Stimulated activated CD4-positive, alpha-beta T cell treated with anti-CD3 and anti-CD28 coated beads, Interleukin-4, amount 100 ng/mL, for 48 hours (primary cell): ENCODE measurements around the gene CRACR2B.

Source experiments
- DNase-seq, 2 donors: peaks; one replicate each; pipeline ENCODE4 v3.0.0-alpha.2; 2020; ENCODE audit warnings: low read depth in 2 of 2

CRACR2B gene

GRCh38 chr11:826227-826621 is 1.5 kb upstream of the CRACR2B start:
- no peak for DNase-seq

- no peak for DNase-seq
Measured at GRCh38 chr11:826836-827145, 928 bp upstream of the CRACR2B start.

- DNase-seq: no peak
Measured at GRCh38 chr11:827146-827896, 398 bp upstream of the CRACR2B start.

GRCh38 chr11:828506-829175 is 922 bp downstream of the CRACR2B start:
- DNase-seq: no peak

- DNase-seq: no peak
Measured at GRCh38 chr11:829176-829846, 1.6 kb downstream of the CRACR2B start.

GRCh38 chr11:829847-830294 is 2.2 kb downstream of the CRACR2B start:
- no peak for DNase-seq

- DNase-seq: peak; percentile 42 to 48
Measured at GRCh38 chr11:830295-831117, 2.8 kb downstream of the CRACR2B start.

- DNase-seq: no peak
Measured at GRCh38 chr11:831118-831864, 3.6 kb downstream of the CRACR2B start.

- no peak for DNase-seq
Measured at GRCh38 chr11:831961-832528, 4.3 kb downstream of the CRACR2B start.

- DNase-seq: peak in 1 of 2 donors; percentile 44
Measured at GRCh38 chr11:832529-833113, 4.9 kb downstream of the CRACR2B start, which contains the start of gene CD151. CD151 (plus strand) TSS chr11:832952; CDS start chr11:836070, 3,118 bp downstream.

- no peak for DNase-seq
Measured at GRCh38 chr11:833114-833791, 5.5 kb downstream of the CRACR2B start.

- DNase-seq: no peak
Measured at GRCh38 chr11:833849-834311, 6.2 kb downstream of the CRACR2B start.

- no peak for DNase-seq
Measured at GRCh38 chr11:834371-835316, 6.9 kb downstream of the CRACR2B start.

- DNase-seq: no peak
Measured at GRCh38 chr11:836274-836673, 8.6 kb downstream of the CRACR2B start.

- DNase-seq: no peak
Measured at GRCh38 chr11:836700-837099, 9.0 kb downstream of the CRACR2B start.

GRCh38 chr11:837189-837989 is 9.7 kb downstream of the CRACR2B start:
- no peak for DNase-seq

- DNase-seq: no peak
Measured at GRCh38 chr11:837990-838307, 10.2 kb downstream of the CRACR2B start.
